GM19099 (cell line): ENCODE results near the gene ANKIB1.

Experiments used
- POLR2A ChIP-seq: IDR thresholded peaks from 3 replicates; pipeline ENCODE4 v1.6.1; 2011; ENCODE audit warnings: low read depth; ENCODE audit not compliant: insufficient read length; ENCODE audit errors: extremely low read depth

Gene ANKIB1

DNA sequence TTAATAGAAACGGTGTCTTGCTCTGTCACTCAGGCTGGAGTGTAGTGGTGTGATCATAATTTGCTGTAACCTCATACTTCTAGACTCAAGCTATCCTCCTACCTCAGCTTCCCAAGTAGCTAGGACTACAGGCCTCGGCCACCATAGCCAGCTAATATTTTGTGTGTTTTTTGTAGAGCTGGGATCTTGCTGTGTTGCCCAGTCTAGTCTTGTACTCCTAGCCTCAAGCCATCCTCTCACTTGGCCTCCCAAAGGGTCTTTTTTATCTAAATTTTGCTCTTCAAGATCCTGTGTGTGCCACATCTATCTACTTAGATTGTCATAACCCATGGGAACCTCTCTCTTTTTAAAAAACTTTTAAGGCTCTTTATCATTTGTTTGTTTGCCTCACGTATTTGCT, 50.5 kb downstream of the ANKIB1 start:
- no peak for TF ChIP-seq POLR2A

DNA sequence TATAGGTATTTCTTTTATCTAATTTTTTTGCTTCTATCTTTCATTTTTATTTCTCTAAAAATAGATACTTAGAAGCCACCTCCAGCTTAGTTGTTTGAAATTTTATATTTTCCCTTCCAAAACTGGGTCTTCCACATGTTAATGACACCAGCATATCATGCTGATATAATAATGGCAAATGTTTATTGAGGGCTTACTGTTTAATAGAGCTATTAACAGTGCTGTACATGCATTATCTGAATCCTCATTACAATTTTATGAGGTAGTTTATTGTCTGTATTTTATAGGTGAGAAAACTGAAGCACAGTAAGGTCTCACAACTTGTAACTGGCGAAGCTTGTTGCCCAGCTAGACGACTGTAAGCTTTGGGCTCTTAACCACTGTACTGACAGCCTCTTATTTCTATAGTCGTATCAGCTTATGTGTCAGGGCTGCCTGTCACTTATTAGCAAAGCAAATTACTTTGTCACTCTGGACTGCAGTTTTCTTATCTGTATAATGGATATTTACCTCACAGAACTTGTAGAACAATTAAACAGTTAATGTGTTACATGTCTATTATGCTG, 51.2 kb downstream of the ANKIB1 start:
- no peak for TF ChIP-seq POLR2A

DNA sequence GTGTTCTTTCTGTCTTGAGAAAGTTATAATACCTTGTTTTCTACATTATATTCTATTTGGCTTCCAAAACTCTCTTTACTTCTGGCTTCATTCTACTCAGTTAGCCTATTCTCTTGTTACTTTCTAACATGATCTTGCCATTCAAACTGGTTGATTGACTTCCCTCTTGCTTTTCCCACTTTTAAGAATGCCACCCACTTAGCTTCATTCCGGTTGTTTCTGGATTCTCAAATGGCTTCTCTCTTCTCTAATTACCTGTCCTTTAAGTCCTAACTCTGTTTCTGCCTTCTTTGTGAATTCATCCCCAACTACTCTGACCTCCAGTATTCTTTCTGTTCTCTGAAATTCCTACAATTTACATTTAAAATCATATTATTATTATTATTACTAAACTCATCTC, 52.0 kb downstream of the ANKIB1 start:
- no peak for TF ChIP-seq POLR2A

DNA sequence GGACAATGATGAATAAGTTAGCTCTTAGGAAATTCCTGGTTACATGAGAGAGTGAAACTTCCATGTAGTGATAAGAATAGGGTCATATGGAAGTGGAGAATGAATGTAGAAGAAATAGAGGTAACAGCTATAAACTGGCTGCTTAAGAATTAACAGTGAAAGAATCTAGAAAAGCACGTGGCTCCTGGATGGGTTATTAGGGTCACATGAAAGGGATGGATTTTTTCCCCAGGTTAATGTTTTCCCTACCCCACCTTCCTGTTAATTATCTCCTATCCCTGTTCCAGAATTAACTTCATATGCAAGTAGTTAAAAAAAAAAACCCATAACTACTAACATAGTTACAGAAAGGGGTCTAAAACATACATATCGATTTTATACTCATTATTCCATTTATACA, 58.0 kb downstream of the ANKIB1 start:
- TF ChIP-seq POLR2A = no peak

DNA sequence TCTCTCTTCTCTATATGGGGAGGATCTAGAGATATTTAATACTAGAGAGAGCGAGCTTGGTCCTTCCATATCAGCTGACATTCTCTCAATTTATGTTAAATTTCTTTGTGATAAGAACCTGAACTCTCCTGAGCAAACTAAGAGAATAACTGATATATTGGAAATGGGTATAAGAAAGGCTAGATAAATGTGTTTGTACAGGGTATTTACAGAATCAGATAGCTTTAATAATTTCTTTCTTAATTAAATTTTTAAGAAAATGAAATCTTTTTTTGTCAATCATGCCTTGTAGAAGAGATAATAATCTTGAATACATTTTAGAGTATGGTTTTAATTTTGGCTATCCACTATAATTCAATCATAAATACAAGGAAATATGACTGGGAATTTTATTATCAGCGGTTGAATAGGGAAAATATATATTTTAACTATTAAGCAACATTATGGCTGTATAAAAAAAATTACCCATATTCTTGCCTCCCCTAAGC, 58.7 kb downstream of the ANKIB1 start:
- TF ChIP-seq POLR2A = no peak

DNA sequence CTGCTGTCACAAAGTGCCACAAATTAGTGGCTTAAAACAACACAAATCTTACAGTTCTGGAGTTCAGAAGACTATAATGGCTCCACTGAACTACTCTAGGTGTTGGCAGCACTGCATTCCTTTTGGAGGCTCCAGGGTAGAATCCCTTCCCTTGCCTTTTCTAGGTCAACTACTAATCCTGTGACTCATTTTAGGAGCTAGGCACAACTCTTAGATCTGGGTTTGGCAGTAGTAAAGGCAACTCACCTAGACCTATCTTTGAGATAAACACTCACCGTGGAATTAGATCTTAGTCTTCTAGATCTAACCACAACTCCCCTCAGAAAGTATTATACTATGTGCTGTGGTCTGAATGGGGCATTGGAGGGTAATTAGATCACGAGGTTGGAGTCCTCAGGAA, 60.4 kb downstream of the ANKIB1 start:
- no peak for TF ChIP-seq POLR2A

DNA sequence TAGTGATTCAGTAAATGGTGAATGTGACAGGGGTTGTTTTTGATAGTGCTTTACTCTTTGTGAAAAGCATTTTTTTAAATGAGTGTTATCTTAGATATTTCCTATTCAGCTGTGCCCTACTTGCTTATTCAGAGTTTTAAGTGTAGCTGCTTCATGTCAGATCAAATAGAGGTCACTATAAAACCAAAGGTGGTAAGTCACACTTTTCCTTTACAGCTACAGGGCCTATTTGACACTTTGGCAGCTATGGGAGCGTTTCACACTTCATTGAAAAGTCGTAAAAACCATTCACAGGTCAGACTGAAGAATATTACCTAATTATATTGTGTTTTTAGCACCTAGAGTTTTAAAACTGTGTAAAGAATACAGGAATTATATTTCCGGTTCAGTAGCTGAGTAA, 67.3 kb downstream of the ANKIB1 start:
- no peak for TF ChIP-seq POLR2A

DNA sequence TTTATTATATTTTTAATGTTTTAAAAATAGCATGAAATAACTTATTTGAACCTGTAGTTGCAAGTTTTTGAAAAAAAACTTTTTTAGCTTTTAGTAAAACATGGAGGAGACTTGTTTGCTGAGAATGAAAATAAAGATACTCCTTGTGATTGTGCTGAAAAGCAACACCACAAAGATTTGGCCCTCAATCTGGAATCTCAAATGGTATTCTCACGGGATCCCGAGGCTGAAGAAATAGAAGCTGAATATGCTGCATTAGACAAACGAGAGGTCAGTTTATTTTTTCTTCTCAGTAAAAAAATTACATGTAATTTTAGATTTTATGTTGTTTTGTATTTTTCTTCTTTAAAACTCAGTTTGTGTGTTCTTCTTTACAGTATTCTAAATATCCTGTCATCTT, 73.5 kb downstream of the ANKIB1 start:
- no peak for TF ChIP-seq POLR2A

DNA sequence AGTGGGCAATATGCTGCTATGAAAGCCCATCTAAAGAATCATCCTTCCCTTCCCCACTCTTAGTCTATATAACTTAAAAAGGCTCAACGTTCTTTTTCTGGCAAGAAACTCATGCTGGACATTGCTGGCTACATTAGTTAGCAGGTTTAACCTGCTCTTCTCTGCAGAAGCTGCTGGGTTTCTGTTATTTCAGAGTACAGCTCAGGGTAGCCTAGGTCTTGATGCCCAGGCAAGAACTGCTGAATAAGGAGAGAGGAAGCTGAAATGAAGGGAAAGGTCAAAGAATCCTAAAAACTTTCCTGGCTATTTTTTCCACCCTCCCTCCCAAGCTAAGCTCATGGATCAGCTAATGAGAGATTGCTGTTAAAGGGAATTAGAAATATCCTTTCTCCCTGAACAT, 79.4 kb downstream of the ANKIB1 start:
- TF ChIP-seq POLR2A = no peak

DNA sequence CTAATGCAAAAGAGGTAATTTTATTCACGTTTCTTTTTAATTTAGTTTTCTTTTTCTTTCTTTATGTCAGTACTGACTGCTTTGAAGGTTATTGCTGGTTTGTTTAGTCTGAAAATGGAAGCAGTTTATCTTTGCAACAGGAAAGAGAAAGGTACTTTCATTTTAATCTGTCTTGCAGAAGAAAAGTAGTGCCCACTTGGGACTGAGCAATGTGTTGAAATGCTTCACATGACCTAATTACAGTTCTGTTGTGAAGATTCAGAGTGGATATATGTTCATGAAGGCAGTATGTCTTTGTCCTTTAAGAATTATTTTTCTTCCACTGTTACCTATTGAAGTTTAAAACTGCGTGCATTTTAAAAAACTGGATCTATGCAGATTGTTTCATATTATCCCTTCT, 80.1 kb downstream of the ANKIB1 start:
- TF ChIP-seq POLR2A = no peak

DNA sequence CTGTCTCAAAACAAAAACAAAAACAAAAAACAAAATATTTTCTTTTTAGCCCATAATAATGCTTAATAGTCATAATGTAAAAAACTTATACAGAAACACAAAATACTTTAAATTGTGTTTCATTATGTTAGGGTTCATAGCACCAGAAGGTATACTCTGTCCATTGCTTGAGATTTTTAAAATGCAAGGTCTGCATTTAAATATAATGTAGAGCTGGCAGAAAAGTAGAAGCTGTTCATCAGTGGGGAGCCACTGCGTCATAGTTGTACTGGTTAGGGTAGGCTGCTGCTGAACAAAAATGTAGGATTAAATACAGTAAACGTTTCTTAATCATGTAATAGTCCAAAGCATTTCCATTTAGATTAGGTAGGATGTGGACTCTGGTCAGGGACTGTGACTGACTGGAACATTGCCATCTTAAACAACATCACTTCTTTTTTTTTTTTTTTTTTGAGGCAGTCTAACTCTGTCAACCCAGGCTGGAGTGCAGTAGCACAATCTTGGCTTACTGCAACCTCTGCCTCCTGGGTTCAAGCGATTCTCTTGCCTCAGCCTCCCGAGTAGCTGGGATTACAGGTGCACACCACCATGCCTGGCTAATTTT, 85.2 kb downstream of the ANKIB1 start:
- no peak for TF ChIP-seq POLR2A

DNA sequence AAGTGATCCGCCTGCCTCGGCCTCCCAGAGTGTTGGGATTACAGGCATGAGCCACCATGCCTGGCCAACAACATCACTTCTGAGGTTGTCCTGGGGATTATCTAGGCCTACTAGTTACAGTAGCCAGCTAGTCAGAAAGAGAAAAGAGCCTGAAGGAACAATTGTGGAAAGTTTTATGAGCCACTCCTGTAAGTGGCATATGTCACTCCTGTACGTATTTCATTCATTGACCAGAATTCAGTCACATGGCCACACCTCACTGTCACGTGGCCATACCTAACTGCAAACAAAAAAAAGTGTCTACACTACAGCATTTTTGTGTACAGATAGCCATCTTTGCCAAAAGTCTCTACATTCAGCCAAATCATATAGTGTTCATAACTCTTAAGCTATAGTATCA, 85.7 kb downstream of the ANKIB1 start:
- no peak for TF ChIP-seq POLR2A

DNA sequence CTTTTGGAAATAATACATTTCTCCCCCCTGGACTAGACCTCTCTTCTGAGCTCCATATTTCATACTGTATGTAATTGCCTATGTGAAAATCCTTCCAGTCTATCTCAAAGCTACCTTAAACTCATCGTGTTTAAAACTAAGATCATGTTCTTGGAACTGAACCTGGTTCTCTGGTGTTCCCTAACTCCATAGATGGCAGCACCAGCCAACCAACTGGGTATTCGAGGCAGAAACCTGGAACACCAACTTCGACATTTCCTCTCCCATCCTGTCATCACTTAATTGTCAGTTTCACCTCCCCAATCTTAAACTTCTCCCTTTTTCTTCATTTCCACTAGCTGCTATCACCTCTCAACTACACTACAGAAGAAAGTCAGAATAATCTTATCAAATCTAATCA, 87.0 kb downstream of the ANKIB1 start:
- TF ChIP-seq POLR2A = no peak

DNA sequence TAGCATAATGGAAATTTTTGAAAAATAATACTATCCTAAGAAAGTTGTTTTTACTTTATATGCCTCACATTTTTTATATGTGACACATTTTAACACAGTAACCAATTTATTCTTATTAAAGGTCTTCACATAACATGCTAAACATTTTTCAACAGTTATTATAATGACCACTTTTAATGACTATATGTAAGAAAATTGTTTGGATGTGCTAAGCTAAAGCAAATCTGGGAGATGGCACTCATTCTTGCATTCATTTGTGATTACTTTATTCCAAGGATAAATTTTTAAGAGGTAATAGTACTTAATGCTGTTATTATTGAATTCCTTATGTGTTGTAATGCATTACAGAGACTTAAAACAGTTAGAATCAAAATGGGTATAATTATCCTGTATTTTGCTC, 88.1 kb downstream of the ANKIB1 start:
- no peak for TF ChIP-seq POLR2A

DNA sequence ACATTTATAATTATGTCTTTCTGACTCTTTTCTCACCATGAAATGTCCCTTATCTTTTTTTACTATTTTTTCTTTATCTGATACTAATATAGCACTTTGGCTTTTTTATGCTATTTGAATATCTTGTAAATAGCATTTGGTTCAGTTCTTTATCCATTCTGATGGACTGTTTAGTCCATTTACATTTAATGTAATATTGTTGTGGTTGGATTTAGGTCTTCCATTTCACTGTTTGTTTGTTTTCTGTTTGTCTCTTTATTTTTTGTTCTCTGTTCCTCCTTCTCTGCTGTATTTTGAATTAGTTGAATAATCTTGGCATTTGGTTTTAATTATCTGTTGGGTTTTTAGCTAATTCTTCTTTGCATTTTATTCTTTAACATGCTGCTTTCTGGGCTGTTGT, 89.8 kb downstream of the ANKIB1 start:
- TF ChIP-seq POLR2A = no peak

DNA sequence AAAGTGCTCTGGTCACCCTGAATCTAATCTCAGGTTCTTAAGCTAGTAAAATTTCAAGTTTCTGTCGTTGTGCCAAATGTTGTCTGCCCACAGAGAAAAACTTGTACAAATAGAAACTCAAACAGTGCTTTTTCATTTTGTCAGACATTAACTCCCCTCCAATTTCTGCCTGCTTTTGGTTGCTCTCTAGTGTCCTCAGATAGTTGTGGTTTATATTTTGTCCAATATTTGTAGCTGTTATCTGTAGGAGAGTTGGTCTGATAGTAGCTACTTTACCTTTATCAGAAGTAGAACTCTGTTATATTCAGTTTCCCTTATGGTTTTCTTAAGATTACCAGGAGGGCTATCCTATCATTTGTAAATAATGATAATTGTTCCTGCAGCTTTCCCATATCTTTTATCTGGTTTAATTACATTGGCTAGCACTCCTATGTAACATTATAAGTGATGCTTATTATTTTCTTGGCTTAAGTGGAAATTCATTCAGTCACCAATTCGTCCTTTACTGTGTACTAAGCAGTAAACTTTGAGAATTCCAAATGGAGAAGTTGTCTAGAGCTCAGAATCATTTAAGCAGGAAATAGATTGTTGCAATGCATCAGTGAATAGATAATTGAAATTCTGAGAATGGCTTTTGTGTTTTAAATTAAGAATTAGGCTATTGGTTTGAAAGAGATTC, 91.0 kb downstream of the ANKIB1 start:
- no peak for TF ChIP-seq POLR2A
